A549 (cell line): ENCODE data around the gene TMEM183A. TPM values are rescaled to one million over a fixed set of nuclear protein-coding genes. Genes with fewer than 3 reads are reported as not detected.

Experiments used
- ATAC-seq, 2 experiments: fragments of 200-7000 bp in 1 of 2; fragments of >200 bp in 1 of 2; cut with Nextera tagmentation in 1 of 2; cut with Tn5 transposase in 1 of 2; 3 replicates each; pipeline versions ENCODE4 v1.8.0 to v1.9.1; 2018 to 2020; ENCODE audit warnings: mild to moderate bottlenecking in 1 of 2, moderate library complexity in 1 of 2
- CTCF ChIA-PET: fragments of 300-600 bp; sonication (Branson Sonifier 250); formaldehyde crosslinking; extraction: SDS; loops from one replicate; lab custom pipeline; 2021; ENCODE audit warnings: antibody characterized with exemption, inconsistent platforms; lab: Yijun Ruan, JAX
- POLR2A ChIA-PET: fragments of 350-600 bp; formaldehyde crosslinking; extraction: SDS; loops from one replicate; lab custom pipeline; 2021; ENCODE audit warnings: antibody characterized with exemption, inconsistent platforms; lab: Yijun Ruan, JAX
- DNase-seq, 2 experiments: peaks; one replicate each; pipeline versions ENCODE4 v3.0.0 to v3.0.0-alpha.2; 2011 to 2016; ENCODE audit warnings: low read depth in 1 of 2, low spot score in 1 of 2
- FAIRE-seq: peaks from 2 replicates; lab custom pipeline; 2011; peaks lifted over from hg19 to GRCh38; lab: Jason Lieb, UNC
- H3K27ac ChIP-seq, 2 experiments: fragments of >200 bp; sonication (Bioruptor Twin); formaldehyde crosslinking; 3 replicates each; pipeline ENCODE4 v1.5.1; 2016 to 2017
- H3K4me1 ChIP-seq: fragments of >200 bp; sonication (Bioruptor Twin); formaldehyde crosslinking; 3 replicates; pipeline ENCODE4 v1.6.1; 2016
- H3K4me2 ChIP-seq: fragments of >200 bp; sonication (Bioruptor Twin); formaldehyde crosslinking; 3 replicates; pipeline ENCODE4 v1.6.1; 2016
- H3K4me3 ChIP-seq: fragments of >200 bp; sonication (Bioruptor Twin); formaldehyde crosslinking; 3 replicates; pipeline ENCODE4 v1.5.1; 2016
- H3K9me3 ChIP-seq: fragments of >200 bp; sonication (Bioruptor Twin); formaldehyde crosslinking; 3 replicates; pipeline ENCODE4 v1.6.1; 2016
- BHLHE40 ChIP-seq: IDR thresholded peaks from 2 replicates; pipeline ENCODE4 v1.6.1; 2012; ENCODE audit warnings: low read depth, low read length, inconsistent platforms
- CEBPB ChIP-seq, 2 experiments: fragments of >200 bp in 1 of 2; sonication (Bioruptor Twin) in 1 of 2; formaldehyde crosslinking in 1 of 2; IDR thresholded peaks; 2 replicates each; pipeline ENCODE4 v1.6.1; 2012 to 2016
- CHD4 ChIP-seq: fragments of 200-600 bp; sonication (generic); IDR thresholded peaks from 2 replicates; pipeline ENCODE4 v1.6.1; 2016; ENCODE audit warnings: antibody characterized with exemption, mild to moderate bottlenecking, borderline replicate concordance
- FOSL2 ChIP-seq, 2 experiments: fragments of 450-650 bp in 1 of 2; fragments of >200 bp in 1 of 2; sonication (Bioruptor Twin) in 1 of 2; formaldehyde crosslinking; IDR thresholded peaks; 2 replicates each; pipeline versions ENCODE4 v1.5.0 to v1.6.1; 2016 to 2020; ENCODE audit warnings: mild to moderate bottlenecking in 1 of 2, moderate library complexity in 1 of 2
- FOXS1 ChIP-seq: fragments of 250-450 bp; sonication (Bioruptor Pico); IDR thresholded peaks from 2 replicates; pipeline ENCODE4 v1.5.0; 2020; ENCODE audit warnings: mild to moderate bottlenecking, moderate library complexity
- HOXB13 ChIP-seq: fragments of 250-450 bp; sonication (Bioruptor Pico); IDR thresholded peaks from 2 replicates; pipeline ENCODE4 v1.5.0; 2020; ENCODE audit warnings: low read depth, mild to moderate bottlenecking, moderate library complexity
- HOXB5 ChIP-seq: fragments of 250-450 bp; sonication (Bioruptor Pico); IDR thresholded peaks from 2 replicates; pipeline ENCODE4 v1.5.0; 2020; ENCODE audit warnings: mild to moderate bottlenecking, moderate library complexity
- JUNB ChIP-seq: fragments of >200 bp; sonication (Bioruptor Twin); formaldehyde crosslinking; IDR thresholded peaks from 2 replicates; pipeline ENCODE4 v1.6.1; 2016
- KDM5A ChIP-seq: fragments of 200-600 bp; sonication (generic); IDR thresholded peaks from 2 replicates; pipeline ENCODE4 v1.6.1; 2016; ENCODE audit warnings: antibody characterized with exemption, mild to moderate bottlenecking
- MYC ChIP-seq: IDR thresholded peaks from 2 replicates; pipeline ENCODE4 v1.6.1; 2012; ENCODE audit warnings: mild to moderate bottlenecking, inconsistent platforms, low read length, improper control_type of control experiment, borderline replicate concordance
- NFE2L2 ChIP-seq: fragments of 150-350 bp; conservative IDR thresholded peaks from 2 replicates; pipeline ENCODE4 v1.6.1; 2014; ENCODE audit warnings: low read length
- POLR2AphosphoS2 ChIP-seq: conservative IDR thresholded peaks from 2 replicates; pipeline ENCODE4 v1.6.1; 2012; ENCODE audit warnings: low read length, improper control_type of control experiment, inconsistent platforms
- ZNF302 ChIP-seq: fragments of 250-450 bp; sonication (Bioruptor Pico); IDR thresholded peaks from 2 replicates; pipeline ENCODE4 v1.9.0; 2021; ENCODE audit warnings: inconsistent platforms, mild to moderate bottlenecking, moderate library complexity
- ZSCAN20 ChIP-seq: fragments of 250-450 bp; sonication (Bioruptor Pico); IDR thresholded peaks from 2 replicates; pipeline ENCODE4 v1.8.0; 2022; ENCODE audit warnings: mild to moderate bottlenecking, moderate library complexity
- WGBS: methylation state at CpG from one replicate; pipeline ENCODE4 v1.1.6; 2017; ENCODE audit errors: missing lambda C conversion rate; 5-methylcytosine and 5-hydroxymethylcytosine counted together
- polyA plus RNA-seq, 4 experiments: library from polyadenylated mRNA; depleted of rRNA in 3 of 4; stranded (reverse); fragments of >200 nt; fragmentation: RNase III in 1 of 4; extraction: RNeasy Plus Mini Kit Qiagen cat#74134 plus additional on column Dnase treatment in 1 of 4; gene quantifications; 2 replicates in 3 of 4; 3 replicates in 1 of 4; pipeline ENCODE4 v1.2.3, GENCODE V29; 2011 to 2017
- TF ChIP-seq, protein P1 (sequence below): IDR thresholded peaks from 2 replicates; pipeline ENCODE4 v1.6.1; 2012; ENCODE audit warnings: low read depth, borderline replicate concordance
- TF ChIP-seq, protein P2 (sequence below): fragments of 150-350 bp; IDR thresholded peaks from 2 replicates; pipeline ENCODE4 v1.6.1; 2014; ENCODE audit warnings: low read depth, mild to moderate bottlenecking, low read length
- TF ChIP-seq, protein P3 (sequence below): fragments of >200 bp; sonication (Bioruptor Twin); formaldehyde crosslinking; IDR thresholded peaks from 2 replicates; pipeline ENCODE4 v1.6.1; 2016
- TF ChIP-seq, protein P4 (sequence below): fragments of >200 bp; sonication (Bioruptor Twin); formaldehyde crosslinking; IDR thresholded peaks from 3 replicates; pipeline ENCODE4 v1.6.1; 2016
- TF ChIP-seq, protein P5 (sequence below): fragments of 250-450 bp; sonication (Bioruptor Pico); IDR thresholded peaks from 2 replicates; pipeline ENCODE4 v1.5.0; 2021; ENCODE audit warnings: mild to moderate bottlenecking, moderate library complexity, borderline replicate concordance
- TF ChIP-seq, protein P6 (sequence below): fragments of 200-600 bp; sonication (generic); IDR thresholded peaks from 2 replicates; pipeline ENCODE4 v1.6.1; 2016; ENCODE audit warnings: antibody characterized with exemption, mild to moderate bottlenecking, moderate library complexity

The TMEM183A gene
- polyA plus RNA-seq, 2 of the 4 experiments (the other 2 are of a cell fraction), result 48.4 to 114 TPM

DNA sequence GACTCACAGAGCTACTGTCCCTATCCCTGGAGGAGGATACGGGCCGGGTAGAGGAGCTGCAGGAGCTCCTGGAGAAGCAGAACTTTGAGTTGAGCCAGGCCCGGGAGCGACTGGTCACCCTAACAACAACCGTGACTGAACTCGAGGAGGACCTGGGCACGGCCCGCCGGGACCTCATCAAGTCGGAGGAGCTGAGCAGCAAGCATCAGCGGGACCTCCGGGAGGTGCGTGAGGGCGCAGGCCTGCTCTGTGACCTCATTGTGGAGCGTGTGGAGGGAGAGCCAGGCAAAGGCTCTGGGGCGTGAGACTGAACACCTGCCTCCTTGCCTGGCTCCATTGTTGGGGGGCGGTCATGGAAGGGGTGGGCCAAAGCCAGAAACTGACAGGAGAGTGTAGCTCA, 38.2 kb downstream of the TMEM183A start:
- ATAC-seq, result no peak
- WGBS, result 85% methylated on average over 14 of the region's 17 CpGs
- Histone ChIP-seq H3K4me3 (no peak overlapping the region), H3K4me2 (no peak overlapping the region), H3K9me3 (no peaks in the 10 kb centered on the region), H3K4me1 (peaks cover 6% of the 10 kb centered on the region; the same call in 2 of the 3 replicates), H3K27ac (no peak overlapping the region)
- FAIRE-seq, result no peak
- POLR2A ChIA-PET, result no interaction called here
- no peak for DNase-seq
- CTCF ChIA-PET, result interaction anchor here (1.1 to 30.5 kb wide), 5 partner anchors 8 to 223 kb away, joined by 3 to 452 read pairs (median 188); partner anchors contain the start of gene MYBPH
- TF ChIP-seq, protein P1, sequence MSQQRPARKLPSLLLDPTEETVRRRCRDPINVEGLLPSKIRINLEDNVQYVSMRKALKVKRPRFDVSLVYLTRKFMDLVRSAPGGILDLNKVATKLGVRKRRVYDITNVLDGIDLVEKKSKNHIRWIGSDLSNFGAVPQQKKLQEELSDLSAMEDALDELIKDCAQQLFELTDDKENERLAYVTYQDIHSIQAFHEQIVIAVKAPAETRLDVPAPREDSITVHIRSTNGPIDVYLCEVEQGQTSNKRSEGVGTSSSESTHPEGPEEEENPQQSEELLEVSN, result no peak
- TF ChIP-seq HOXB13 (CRISPR knock-in tag) (no peak), BHLHE40 (no peak), NFE2L2 (no peak), ZNF302 (no peak), KDM5A (no peak), ZSCAN20 (CRISPR knock-in tag) (no peak), CHD4 (no peak)
- TF ChIP-seq, protein P2, sequence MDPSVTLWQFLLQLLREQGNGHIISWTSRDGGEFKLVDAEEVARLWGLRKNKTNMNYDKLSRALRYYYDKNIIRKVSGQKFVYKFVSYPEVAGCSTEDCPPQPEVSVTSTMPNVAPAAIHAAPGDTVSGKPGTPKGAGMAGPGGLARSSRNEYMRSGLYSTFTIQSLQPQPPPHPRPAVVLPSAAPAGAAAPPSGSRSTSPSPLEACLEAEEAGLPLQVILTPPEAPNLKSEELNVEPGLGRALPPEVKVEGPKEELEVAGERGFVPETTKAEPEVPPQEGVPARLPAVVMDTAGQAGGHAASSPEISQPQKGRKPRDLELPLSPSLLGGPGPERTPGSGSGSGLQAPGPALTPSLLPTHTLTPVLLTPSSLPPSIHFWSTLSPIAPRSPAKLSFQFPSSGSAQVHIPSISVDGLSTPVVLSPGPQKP, result no peak
- TF ChIP-seq, protein P3, sequence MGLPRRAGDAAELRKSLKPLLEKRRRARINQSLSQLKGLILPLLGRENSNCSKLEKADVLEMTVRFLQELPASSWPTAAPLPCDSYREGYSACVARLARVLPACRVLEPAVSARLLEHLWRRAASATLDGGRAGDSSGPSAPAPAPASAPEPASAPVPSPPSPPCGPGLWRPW, result no peak
- TF ChIP-seq, protein P4, sequence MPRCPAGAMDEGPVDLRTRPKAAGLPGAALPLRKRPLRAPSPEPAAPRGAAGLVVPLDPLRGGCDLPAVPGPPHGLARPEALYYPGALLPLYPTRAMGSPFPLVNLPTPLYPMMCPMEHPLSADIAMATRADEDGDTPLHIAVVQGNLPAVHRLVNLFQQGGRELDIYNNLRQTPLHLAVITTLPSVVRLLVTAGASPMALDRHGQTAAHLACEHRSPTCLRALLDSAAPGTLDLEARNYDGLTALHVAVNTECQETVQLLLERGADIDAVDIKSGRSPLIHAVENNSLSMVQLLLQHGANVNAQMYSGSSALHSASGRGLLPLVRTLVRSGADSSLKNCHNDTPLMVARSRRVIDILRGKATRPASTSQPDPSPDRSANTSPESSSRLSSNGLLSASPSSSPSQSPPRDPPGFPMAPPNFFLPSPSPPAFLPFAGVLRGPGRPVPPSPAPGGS, result no peak

DNA sequence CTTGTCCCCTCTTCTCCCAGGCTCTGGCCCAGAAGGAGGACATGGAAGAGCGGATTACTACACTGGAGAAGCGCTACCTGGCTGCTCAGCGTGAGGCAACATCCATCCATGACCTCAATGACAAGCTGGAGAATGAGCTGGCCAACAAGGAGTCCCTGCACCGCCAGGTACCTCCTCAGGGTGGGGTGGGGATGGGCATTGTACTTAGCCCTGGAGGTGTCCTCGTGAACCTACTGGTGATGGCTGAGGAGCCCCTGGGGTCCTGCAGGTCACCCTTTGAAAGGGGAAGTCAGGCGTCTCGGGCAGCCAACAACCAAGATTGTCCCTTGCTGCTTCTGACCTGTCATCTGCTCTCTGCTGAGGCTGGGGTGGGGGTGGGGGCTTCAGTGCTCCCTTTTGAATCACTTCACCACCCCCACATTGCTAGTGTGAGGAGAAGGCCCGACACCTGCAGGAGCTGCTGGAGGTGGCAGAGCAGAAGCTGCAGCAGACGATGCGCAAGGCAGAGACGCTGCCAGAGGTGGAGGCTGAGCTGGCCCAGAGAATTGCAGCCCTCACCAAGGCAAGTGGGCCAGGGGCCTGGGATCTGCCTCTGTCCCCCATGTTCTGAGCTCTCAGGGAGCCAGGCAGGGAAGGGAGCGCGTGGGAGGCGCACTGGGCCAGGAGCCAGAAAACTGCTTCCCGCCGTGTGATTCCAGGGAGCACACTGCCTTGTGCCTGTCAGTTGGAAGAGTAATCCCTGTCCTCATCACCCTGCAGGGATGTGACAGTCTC, 38.8 kb downstream of the TMEM183A start:
- Histone ChIP-seq H3K4me2 (no peak overlapping the region), H3K4me1 (peaks cover 6% of the 10 kb centered on the region; the same call in 2 of the 3 replicates), H3K27ac (no peak overlapping the region), H3K9me3 (no peaks in the 10 kb centered on the region), H3K4me3 (no peak overlapping the region)
- no peak for DNase-seq
- no peak for ATAC-seq
- POLR2A ChIA-PET, result no interaction called here
- TF ChIP-seq, protein P5, sequence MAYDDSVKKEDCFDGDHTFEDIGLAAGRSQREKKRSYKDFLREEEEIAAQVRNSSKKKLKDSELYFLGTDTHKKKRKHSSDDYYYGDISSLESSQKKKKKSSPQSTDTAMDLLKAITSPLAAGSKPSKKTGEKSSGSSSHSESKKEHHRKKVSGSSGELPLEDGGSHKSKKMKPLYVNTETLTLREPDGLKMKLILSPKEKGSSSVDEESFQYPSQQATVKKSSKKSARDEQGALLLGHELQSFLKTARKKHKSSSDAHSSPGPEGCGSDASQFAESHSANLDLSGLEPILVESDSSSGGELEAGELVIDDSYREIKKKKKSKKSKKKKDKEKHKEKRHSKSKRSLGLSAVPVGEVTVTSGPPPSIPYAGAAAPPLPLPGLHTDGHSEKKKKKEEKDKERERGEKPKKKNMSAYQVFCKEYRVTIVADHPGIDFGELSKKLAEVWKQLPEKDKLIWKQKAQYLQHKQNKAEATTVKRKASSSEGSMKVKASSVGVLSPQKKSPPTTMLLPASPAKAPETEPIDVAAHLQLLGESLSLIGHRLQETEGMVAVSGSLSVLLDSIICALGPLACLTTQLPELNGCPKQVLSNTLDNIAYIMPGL (CRISPR knock-in tag), result no peak
- CTCF ChIA-PET, result interaction anchor here (0.6 to 30.5 kb wide), 10 partner anchors 9 to 703 kb away, joined by 3 to 452 read pairs (median 3); partner anchors contain the start of gene MYBPH
- no peak for FAIRE-seq
- 85% methylated on average over 16 of the region's 16 CpGs for WGBS

DNA sequence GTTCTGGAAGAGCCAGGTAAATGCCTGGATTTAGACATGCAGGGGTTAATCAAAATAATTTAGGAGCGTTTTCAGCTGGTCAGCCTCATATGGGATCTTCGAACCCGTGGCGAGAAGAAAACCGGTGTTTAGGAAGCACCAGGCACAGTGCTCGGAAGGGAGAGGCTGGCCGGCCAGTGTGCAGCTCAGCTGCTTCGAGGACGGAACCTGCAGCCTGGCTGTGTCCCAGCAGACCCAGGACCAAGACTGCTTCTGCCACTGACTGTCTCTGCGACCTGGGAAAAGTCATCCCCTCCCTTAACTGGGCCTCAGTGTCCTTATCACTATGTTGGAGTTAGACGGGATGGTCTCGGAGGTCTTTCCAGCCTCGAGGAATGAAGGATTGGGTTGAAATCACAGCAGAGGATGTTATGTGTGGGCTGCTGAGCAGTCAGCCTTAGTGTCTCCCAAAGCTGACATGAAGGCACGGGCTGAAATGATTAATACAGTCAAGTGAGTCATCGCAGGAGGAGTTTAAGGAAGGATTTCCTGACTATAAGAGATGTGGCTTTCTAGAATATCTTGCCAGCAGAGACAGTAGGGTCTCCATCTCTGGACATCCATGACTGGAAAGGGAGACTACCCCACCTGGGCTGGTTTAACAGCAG, 39.9 kb downstream of the TMEM183A start:
- CTCF ChIA-PET, result interaction anchor here (0.6 to 30.5 kb wide), 8 partner anchors 10 to 704 kb away, joined by 3 to 452 read pairs (median 20); partner anchors contain the start of gene MYBPH
- TF ChIP-seq CEBPB (IDR thresholded peaks at IDR 0.05), result no peak
- TF ChIP-seq FOSL2 (IDR thresholded peaks at IDR 0.05), result peak; percentile 57; the same call in 1 of the 2 replicates
- peak; percentile 59 for TF ChIP-seq FOSL2 (CRISPR knock-in tag; IDR thresholded peaks at IDR 0.05)
- TF ChIP-seq FOXS1, result no peak
- TF ChIP-seq MYC, result no peak
- TF ChIP-seq POLR2AphosphoS2, result no peak
- TF ChIP-seq HOXB5 (CRISPR knock-in tag), result peak; percentile 78; the same call in 1 of the 2 replicates
- TF ChIP-seq, protein P6, sequence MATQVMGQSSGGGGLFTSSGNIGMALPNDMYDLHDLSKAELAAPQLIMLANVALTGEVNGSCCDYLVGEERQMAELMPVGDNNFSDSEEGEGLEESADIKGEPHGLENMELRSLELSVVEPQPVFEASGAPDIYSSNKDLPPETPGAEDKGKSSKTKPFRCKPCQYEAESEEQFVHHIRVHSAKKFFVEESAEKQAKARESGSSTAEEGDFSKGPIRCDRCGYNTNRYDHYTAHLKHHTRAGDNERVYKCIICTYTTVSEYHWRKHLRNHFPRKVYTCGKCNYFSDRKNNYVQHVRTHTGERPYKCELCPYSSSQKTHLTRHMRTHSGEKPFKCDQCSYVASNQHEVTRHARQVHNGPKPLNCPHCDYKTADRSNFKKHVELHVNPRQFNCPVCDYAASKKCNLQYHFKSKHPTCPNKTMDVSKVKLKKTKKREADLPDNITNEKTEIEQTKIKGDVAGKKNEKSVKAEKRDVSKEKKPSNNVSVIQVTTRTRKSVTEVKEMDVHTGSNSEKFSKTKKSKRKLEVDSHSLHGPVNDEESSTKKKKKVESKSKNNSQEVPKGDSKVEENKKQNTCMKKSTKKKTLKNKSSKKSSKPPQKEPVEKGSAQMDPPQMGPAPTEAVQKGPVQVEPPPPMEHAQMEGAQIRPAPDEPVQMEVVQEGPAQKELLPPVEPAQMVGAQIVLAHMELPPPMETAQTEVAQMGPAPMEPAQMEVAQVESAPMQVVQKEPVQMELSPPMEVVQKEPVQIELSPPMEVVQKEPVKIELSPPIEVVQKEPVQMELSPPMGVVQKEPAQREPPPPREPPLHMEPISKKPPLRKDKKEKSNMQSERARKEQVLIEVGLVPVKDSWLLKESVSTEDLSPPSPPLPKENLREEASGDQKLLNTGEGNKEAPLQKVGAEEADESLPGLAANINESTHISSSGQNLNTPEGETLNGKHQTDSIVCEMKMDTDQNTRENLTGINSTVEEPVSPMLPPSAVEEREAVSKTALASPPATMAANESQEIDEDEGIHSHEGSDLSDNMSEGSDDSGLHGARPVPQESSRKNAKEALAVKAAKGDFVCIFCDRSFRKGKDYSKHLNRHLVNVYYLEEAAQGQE, result no peak
- no peak for TF ChIP-seq JUNB
- peak; percentile 31; the same call in 1 of the 2 replicates for TF ChIP-seq BHLHE40

More for the DNA sequence above, 39.9 kb downstream of the TMEM183A start:
- Histone ChIP-seq H3K4me3 (no peak overlapping the region), H3K4me1 (peaks cover 6% of the 10 kb centered on the region; the same call in 2 of the 3 replicates), H3K9me3 (no peaks in the 10 kb centered on the region), H3K4me2 (0 out of 3 replicates have a peak overlapping the region, but pooled peaks have one; percentile 11), H3K27ac (no peak overlapping the region)
- POLR2A ChIA-PET, result no interaction called here
- FAIRE-seq, result peak; percentile 18
- 54% methylated on average over 15 of the region's 15 CpGs for WGBS
- DNase-seq, result peak; percentile 33 to 62
- ATAC-seq, result peak; percentile 69 to 75; a peak in 5 of 6 replicates
